GM18519 (cell line): Measurements from ENCODE around the gene LYZL1.
"Not testable (repeated sequence)": the region's sequence is repeated elsewhere in the genome, so short reads cannot be mapped to it uniquely, and the experiment has no call there.

ENCODE experiments used
- ATAC-seq: cut with Tn5 transposase; IDR thresholded peaks from one replicate; pipeline ENCODE4 v1.9.1; 2021; ENCODE audit warnings: mild to moderate bottlenecking, moderate library complexity; ENCODE audit not compliant: unreplicated experiment, low FRiP score

The LYZL1 gene

DNA sequence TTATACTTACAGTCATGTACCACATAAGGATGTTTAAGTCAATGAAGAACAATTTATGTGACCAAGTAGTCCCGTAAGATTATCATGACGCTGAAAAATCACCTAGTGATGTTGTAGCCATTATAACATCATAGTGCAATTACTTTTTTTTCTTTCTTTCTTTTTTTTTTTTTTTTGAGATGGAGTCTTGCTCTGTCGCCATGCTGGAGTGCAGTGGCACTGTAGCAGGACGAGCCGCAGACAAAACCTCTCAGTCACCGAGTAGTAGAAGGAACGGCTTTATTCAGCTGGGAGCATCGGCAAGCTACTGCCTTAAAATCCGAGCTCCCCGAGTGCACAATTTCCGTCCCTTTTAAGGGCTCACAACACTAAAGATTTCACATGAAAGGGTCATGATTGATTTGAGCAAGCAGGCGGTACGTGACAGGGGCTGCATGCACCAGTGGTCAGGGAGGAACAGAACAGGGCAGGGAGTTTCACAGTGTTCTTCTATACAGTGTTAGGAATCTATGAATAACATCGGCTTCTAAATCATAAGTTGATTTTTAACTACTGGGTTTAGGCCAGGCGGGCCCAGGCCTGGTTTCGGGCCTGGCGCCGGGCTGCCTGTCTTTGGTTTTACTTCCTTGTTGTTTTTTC is 71.5 kb downstream of the LYZL1 start:
- ATAC-seq = not testable (repeated sequence)
